HTERT RPE-1 (cell line): ENCODE data around the gene CORO2A.
"Not testable (repeated sequence)": the region's sequence is repeated elsewhere in the genome, so short reads cannot be mapped to it uniquely, and the experiment has no call there.

Experiments used
- in situ Hi-C: fragments of 300-500 bp; cut with MboI; formaldehyde crosslinking; loops from 4 replicates; pipeline ENCODE4 v1.14.3; 2020; ENCODE audit warnings: low sequenced_read_pairs

Gene CORO2A

GRCh38 chr9:98086461-98086860 is 106.0 kb downstream of the CORO2A start:
- in situ Hi-C loops = no loop called here

- in situ Hi-C loops = no loop called here
These were observed 106.5 kb downstream of the CORO2A start for GRCh38 chr9:98085944-98086343.

- in situ Hi-C loops = no loop called here
These were observed 107.4 kb downstream of the CORO2A start for GRCh38 chr9:98085058-98085457.

- in situ Hi-C loops = no loop called here
These were observed 108.0 kb downstream of the CORO2A start for GRCh38 chr9:98084396-98084795.

GRCh38 chr9:98083566-98084183 is 108.8 kb downstream of the CORO2A start:
- in situ Hi-C loops = no loop called here

GRCh38 chr9:98083061-98083501 is 109.4 kb downstream of the CORO2A start:
- in situ Hi-C loops = no loop called here

GRCh38 chr9:98081477-98082219 is 110.8 kb downstream of the CORO2A start:
- in situ Hi-C loops = no loop called here

- in situ Hi-C loops = no loop called here
These were observed 111.7 kb downstream of the CORO2A start for GRCh38 chr9:98080780-98081179.

GRCh38 chr9:98080326-98080725 is 112.1 kb downstream of the CORO2A start:
- in situ Hi-C loops = no loop called here

- in situ Hi-C loops = no loop called here
These were observed 113.5 kb downstream of the CORO2A start for GRCh38 chr9:98078895-98079294.

GRCh38 chr9:98076514-98076890 is 115.9 kb downstream of the CORO2A start:
- in situ Hi-C loops = not testable (repeated sequence)

- in situ Hi-C loops = no loop called here
These were observed 117.1 kb downstream of the CORO2A start for GRCh38 chr9:98075332-98075805.

- in situ Hi-C loops = no loop called here
These were observed 118.1 kb downstream of the CORO2A start for GRCh38 chr9:98074115-98074990.

- in situ Hi-C loops = no loop called here
These were observed 120.7 kb downstream of the CORO2A start for GRCh38 chr9:98071737-98072136.
